Measurements from ENCODE around the gene TPH1. TPM values are rescaled to one million over a fixed set of nuclear protein-coding genes. Genes with fewer than 3 reads are reported as not detected.

The TPH1 gene
- total RNA-seq, 8 experiments from 2014 or later = 0.15 to 1.4 (median 0.47) TPM

Other genes starting within 250 kb of the TPH1 start
- 10 to 100 TPM; 20.5 to 39.0 (median 29.5) TPM for gene SERGEF, start 33.2 kb downstream of the TPH1 start, total RNA-seq
- gene SAAL1, start 59.8 kb upstream of the TPH1 start, total RNA-seq = 10 to 100 TPM in 7 of 8 experiments, 1 to 10 TPM in 1; 7.5 to 36.2 (median 27.3) TPM
- under 1 TPM in 2 of 8 experiments, not detected in 6; 0.24 to 0.49 TPM for gene MRGPRX3, start 86.3 kb upstream of the TPH1 start, total RNA-seq
- gene MRGPRX4, start 126.6 kb upstream of the TPH1 start, total RNA-seq = under 1 TPM in 1 of 8 experiments, not detected in 7; 0.20 TPM
- gene SAA4, start 190.5 kb upstream of the TPH1 start, total RNA-seq = not detected
- gene SAA2, start 202.4 kb upstream of the TPH1 start, total RNA-seq = 1 to 10 TPM in 1 of 8 experiments, under 1 TPM in 3, not detected in 4; 0.29 to 1.1 (median 0.65) TPM
- gene SAA1, start 220.0 kb upstream of the TPH1 start, total RNA-seq = 1 to 10 TPM in 1 of 8 experiments, not detected in 7; 1.7 TPM